Activated T-helper 9 cell treated with anti-CD3 and anti-CD28 coated beads, Interleukin-2, amount 50 U/mL, for 16 hours (primary cell): Measurements from ENCODE around the gene OR2F2.

ENCODE experiments used
- DNase-seq: peaks from one replicate; pipeline ENCODE4 v3.0.0-alpha.2; 2020; ENCODE audit warnings: low read depth

OR2F2 gene

DNA sequence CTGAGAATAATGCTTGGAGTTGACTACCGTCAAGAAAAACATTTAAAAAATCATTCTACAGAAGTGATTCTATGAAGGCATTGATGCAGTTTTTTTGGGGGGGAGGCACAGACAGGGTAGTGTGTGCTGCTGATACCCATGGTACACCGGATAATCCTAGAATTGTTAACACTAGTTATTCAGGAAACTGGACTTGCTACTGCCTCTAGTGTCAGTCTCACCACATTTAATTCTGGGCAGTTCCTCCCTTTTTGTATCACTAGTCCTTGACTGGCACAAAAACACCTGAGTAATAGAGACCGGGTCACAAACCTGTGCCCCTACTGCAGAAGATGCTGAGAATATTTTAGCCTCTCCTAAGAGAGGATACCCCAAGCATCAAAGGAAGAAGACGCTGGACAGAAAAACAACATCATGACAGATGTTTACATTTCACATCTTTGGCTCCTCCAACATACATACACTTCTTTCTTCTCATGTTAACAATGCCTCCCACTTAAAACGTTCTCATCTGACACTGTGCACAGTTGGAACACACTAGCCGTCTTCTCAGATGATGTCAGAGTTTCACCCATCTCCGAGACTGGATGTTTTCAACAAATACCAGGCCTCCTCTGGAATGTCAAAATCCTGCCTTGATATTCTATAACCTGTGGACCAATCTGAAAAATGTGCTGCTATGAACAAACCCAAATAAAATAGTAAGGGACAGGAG, 19.9 kb upstream of the OR2F2 start:
- DNase-seq, result no peak

DNA sequence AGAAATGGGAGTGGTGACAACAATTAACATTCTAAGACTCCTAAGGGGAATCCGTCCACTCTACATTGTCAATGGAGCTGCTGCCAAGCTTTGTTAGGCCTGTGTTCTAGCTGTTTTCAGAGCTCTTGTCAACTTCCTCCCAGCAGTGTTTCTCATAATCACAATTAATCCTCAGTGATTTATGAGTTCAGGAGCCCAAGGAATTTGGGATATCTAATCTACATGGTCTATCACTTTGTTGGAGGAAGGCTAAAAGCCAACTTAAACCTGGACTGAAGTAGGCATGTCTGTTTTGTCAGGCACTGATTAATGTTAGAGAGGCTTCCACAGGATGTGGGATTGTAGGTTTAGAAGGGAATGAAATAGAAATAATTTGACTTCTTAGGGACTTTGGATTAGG, 10.2 kb upstream of the OR2F2 start:
- no peak for DNase-seq

DNA sequence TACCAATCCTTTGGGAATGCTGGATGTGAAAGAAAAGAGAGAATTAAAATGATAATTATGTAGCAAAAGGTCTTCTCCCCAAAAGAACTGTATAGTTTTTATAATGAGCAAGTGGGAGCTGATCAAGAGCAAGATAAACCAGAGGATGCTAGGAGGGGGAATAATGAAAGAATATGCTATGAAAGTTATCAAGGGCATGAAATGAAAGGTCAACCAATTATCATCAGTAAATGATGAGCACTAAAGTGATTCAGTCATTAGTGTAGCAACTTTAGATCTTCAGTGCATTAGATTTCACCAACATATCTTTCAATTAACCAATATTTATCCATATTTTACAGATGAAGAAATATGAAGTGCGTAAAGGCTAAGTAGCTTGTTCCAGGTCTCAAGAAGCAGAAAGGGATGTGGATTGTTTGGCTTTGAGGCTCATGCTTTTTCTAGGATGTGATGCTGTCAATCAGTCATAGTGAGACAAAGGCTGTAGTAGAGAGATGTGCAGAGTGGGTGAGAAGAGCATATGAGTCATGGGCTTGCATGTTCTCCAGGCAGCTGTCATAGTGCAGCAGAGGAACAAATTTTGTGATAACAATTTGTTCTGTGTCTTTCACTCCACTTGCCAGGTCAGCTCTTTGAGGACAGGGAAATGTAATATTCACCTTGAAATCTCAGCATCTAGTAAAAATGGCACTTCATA, 5.7 kb upstream of the OR2F2 start:
- DNase-seq, result no peak

DNA sequence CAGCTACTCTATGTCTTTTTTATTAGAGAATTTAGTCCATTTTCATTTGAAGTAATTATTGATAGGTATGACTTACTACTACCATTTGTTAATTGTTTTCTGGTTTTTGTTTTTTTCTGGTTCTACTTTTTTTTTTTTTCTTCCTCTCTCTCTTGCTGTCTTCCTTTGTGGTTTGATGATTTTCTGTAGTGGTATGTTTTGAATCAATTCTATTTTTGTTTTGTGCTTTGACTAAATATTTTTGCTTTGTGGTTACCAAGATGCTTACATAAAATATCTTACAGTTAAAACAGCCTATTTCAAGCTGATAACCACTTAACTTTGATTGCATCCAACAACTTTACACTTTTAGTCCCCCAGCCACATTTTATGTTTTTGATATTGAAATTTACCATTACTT, 3.3 kb upstream of the OR2F2 start:
- no peak for DNase-seq

DNA sequence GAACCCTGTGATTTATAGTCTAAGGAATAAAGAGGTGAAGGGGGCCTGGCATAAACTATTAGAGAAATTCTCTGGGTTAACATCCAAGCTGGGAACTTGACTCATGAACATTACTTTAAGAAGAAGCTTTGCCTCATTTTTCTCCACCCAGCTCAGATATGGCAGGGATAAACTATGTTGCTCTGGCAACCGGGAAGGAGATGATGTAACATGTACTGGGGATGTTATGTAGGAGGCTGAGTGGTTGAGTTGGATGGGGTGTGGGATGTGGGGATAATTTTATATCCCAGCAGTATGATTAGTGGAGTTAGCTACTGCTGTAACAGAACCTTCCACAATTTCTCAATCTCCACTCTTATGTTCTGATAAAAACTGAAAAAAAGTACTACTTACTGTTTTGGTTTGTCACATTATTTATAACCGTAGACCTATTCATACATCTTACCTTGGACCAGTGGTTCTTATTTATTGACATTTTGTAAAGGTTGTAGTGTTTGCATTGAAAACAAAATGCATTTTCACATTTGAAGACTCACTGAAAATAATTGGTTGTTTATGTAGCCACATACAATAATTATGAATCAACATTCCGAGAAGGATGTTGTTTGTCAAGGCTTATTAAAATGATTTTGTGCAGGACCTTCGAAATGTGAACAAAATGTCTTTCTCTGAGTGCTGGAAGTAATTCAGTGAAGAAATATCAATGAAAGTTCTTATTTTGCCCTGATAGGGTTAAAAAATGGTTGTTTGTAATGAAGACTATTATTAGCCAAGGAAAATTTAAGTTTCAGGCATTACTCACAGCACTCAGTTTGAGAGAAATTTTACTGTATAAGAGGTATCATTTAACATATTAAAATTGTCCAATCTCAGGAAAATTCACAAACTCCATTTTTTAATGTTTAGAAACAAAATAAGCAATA, 1.3 kb downstream of the OR2F2 start:
- DNase-seq, result no peak

DNA sequence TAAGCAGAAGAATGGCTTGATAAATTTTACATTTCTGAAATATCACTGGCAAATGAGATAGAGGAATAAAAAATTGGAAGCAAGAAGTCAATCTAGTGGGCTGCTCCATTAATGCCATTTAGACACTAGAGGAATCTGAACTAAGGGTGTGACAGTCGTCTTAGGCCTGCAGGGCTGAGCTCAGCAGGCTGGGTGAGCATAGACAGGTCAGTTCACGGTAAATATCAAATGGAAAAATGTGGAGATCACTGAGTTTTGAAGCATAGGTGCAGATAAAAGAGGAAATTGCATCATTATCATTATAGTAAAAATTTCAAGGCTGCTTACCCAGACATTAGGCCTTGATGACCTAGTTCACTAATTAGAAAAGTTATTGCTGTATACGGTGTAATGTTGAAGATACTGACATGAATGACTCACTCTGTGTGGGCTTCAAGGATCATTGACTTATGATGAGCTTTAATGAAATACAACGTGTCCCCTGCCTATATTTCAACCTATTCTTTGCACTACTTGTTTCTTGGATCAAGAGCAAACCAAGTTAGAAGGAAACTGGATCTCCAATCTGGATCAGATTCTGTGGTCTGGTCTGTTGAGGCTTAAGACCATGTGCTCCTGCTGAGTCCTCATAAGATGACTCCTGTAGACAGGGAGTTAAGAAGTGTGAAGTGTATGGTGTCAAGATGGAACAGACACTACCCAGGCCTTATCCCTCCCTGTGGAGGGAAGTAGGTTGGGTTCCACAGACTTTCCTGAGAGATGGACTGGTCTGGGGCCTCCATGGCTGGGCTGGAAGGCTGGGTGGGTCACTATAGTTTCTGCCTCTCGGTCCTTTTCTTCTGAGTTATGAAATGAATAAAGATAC, 3.6 kb downstream of the OR2F2 start:
- DNase-seq, result no peak

DNA sequence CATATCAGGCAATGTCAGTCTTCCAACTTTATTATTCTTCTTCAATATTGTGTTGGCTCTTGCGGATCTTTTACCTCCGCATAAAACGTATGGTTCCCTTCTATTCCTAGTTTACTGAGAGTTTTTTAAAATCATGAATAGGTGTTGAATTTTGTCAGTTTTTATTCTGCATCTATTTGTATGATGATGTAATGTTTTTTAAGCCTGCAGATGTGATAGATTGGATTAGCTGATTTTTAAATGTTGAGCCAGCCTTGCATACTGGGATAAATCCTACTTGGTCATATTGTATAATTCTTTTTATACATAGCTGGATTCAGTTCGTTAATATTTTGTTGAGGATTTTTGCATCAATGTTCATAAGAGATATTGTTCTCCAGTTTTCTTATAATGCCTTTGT, 10.4 kb downstream of the OR2F2 start:
- no peak for DNase-seq

DNA sequence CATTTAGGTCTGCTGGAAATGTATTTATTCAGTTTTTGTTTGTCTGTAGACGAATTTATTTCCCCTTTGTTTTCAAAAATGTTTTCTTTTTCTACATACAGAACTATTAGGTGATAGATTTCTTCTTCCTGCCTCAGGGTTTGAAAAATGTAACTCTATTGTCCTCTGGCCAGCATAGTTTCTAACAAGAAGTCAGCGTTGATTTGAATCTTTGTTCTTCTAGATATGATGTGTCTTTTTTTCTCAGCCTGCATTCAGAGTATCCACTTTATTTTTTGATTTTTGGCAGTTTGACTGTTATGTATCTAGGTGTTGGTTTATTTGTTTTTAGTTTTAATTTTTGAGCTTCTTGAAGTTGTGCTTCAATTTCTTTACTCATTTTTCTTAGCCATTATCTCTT, 12.1 kb downstream of the OR2F2 start:
- no peak for DNase-seq

DNA sequence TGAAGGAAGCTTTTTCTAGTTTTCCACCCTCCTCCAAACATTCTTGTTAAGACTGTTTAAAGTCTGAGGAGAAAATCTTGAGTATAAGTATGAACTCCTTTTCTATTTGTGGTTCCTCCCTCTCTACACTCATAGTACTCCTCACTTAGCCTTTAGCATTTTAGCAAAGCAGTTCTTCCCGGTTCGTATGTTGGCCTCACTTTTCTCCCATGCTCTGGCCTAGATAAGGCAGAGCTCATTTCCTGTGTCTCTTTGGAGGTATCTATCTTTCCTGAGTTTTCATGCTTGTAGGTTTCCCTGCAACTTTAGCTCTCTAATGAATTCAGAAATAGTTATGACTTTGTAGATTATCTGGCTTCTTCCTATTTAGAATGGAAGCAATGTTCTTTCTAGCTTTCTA, 13.7 kb downstream of the OR2F2 start:
- no peak for DNase-seq

DNA sequence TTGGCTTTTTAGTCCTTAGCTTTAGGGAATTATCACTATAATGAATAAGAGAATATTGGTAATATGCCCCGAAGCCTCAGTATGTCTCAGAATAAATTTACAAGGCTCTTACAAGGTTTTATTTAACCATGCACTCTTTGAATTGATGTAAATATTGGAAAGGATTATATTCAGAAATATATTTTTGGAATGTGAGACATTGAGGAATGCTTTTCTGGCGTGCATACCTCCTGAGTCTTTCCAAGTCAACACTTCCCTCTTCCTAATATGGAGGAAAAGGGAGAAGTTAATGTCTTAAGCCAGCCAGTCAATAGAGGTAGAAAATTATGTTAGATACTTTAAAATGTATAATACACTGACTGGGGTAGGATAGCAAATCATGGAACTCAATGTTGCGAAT, 18.4 kb downstream of the OR2F2 start:
- DNase-seq, result no peak

DNA sequence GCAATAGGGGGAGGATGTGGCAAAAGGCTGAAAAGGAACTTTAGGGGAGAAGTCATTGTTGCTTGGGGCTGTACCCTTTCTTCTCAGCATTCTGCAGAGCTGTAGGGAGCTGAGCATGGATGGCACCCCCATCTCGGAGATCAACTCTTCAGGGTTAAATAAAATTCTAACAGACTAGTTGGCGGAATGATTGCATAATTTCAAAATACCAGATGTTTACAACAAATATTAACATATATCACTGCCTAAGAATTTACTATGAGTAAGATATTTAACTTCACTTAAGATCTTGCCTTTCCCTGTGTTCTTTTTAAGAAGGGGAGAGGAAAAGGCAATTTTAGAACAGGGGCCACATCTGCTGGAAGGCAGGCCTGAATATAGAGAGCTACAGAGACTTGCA, 19.1 kb downstream of the OR2F2 start:
- DNase-seq, result no peak

DNA sequence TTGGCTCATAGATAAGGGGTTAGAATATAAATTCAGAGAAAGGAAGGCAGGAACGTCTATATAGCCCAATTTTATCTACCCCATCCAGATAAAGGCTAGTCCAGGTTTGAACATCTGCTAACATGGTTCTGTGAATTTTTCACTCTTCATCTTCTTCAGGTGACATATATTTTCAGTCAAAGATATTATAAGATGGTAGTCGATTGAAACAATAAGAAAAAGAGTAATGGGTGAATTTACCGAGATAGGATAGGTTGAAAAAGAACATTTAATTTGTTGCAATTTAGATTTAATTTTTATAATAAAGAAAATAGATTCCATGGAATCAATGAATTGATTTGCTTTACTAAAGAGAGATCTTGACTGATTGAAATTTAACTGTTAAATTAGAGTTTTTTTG, 19.5 kb downstream of the OR2F2 start, which contains the start of gene OR2F1:
TSS of gene OR2F1 (plus strand) at position 301 of the 400 bp plus-strand sequence. CDS start 5,127 bp downstream, outside the sequence.
- DNase-seq, result no peak

DNA sequence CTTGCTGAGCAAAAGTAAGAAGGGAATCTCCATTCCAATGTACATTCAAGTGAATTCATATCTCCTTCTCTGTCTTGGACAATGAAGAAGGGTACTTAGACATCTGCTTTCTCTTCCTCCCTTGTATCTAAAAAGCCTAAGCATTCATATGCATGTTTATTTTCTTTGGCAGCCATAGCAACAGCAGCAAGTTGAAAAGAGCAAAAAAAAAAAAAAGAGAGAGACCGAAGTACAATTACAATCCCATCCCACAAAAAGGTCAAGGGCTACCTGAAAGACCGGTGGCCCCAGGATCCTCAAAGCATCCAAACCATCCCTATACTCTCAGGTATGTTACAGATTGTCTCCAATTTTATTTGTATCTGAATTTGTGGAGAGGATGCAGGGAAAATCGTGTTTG, 23.7 kb downstream of the OR2F2 start:
- no peak for DNase-seq

DNA sequence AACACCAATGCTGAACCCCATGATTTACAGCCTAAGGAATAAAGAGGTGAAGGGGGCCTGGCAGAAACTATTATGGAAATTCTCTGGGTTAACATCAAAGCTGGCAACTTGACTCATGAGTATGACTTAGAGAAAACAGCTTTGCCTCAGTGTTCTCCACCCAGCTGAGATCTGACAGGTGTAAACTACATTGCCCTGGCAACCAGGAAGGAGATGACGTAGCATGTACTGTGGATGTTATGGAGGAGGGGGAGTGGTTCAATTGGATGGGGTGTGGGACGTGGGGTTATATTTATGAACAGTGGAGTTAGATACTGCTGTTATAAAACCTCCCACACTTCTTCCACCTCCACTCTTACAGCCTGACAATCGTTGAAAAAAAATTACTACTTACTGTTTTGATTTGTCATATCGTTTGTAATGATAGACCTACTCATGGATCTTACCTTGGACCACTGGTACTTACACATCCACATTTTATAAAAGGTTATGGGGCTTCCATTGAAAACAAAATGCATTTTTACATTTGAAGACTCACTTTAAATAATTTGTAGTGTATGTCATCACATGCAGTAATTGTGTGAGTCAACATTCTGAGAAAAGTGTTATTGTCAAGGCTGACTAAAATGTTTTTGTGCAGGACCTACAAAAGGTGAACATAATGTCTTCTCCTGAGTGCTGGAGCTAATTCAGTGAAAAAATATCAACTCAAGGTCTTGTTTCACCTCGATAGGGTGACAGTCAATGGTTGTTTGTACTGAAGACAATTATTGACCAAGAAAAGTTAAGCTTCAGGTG, 26.0 kb downstream of the OR2F2 start:
- DNase-seq, result no peak

DNA sequence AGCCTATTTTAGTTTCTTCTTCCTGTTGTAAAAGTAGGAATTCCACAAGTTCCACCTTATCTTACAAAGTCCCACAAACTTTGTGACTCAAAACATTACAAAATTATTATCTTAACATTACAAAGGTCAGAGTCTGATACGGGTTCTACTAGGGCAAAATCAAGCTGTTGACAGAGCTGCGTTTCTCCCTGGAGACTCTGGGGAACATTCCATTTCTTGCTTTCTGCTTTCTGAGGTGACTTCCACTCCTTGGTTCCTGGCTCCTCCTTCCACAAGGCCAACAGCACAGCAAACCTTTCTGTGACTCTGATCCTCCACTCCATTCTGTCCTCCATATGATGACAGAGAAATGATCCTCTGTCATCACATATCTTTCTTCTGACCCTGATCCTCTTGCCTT, 30.2 kb downstream of the OR2F2 start:
- DNase-seq, result no peak

DNA sequence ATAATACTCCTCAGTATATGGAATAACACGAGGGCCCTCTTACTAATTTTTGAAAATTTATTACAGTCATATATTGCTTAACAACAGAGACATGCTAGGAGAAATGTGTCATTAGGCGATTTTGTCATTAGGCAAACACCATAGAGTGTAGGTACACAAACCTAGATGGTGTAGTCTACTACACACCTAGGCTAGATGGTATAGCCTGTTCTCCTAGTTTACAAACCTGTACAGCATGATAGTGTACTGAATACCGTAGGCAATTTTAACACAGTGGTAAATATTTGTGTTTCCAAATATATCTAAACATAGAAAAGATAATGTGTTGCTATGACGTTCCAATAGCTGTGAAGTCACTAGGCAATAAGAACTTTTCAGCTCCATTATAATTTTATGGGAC, 32.4 kb downstream of the OR2F2 start:
- DNase-seq, result no peak

DNA sequence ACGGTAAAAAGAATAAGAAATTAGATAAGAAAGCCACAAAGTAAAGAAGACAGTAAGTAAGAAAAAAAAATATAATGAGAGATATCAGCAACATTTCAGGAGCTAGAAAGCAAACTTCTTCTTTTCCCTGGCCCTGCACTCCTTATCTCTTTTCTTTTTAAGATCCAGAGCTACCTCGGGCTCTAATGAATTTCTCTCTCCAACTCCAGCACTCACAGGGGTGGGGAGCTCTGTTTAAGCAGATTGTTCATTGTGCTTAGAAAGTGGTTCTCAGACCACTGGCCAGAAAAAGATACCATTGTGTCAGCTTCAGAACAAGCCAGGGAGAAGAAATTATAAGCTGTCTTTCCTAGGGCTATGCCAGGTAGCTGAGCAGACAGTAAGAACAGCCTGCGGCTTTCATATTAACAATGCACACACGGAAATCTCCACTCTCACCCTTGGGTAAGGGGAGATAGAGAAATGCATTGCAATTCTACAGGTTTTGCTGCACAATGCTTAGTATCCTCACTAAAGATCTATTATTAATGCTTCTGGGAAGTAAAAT, 38.9 kb downstream of the OR2F2 start:
- no peak for DNase-seq

DNA sequence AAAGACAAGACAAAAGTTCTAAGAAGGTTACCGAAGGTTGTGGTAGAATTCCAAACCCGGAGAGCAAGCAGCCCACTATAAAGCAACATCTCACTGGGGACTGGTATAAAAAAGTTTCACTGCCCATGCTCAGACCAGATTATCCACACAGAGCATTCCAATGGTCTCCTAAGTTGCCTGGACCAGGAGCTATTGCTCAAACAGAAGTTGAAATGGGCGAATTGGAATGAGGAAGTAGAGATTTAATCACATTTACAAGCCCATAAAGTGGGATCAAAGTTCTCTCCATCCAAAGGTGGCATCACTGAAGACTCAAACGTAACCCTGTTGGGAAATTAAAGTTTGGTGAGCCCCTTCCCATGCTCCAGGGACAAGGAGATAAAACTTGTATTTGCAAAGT, 39.4 kb downstream of the OR2F2 start:
- DNase-seq, result no peak

DNA sequence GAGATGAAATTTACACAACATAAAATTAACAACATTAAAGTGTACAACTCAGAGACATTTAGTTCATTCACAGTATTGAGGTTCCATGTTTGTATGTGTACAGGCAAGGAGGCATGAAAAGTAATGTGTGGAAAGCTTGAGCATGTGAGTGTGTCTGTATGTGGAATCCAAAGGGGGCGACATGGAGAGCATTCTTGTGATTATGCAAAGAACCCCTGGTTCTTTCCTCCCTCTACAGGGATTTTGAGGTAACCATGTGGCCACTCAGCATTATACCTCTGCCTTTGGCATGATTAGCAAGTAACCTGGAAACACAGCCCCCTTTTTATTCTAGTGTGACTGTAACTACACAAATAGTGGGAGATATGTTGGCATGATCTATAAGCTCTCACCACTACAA, 40.6 kb downstream of the OR2F2 start:
- DNase-seq, result no peak

DNA sequence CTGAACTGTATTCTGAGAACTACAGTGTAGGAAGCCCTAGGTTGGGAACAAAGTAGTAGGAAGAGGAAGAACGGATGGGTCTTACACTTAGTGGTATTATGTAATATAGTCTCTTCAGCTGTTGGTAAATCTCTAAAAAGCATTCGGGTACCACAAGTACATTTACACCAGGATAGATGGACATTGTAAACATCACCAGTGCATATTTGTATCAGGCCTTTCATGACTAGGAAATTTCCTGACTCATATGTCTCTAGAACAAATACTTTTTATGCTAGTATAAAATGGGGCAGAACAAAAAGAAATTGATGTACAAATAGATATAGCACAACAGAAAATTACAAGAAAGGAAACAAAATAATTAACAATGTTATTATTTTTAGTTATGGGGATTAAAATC, 43.6 kb downstream of the OR2F2 start:
- no peak for DNase-seq

DNA sequence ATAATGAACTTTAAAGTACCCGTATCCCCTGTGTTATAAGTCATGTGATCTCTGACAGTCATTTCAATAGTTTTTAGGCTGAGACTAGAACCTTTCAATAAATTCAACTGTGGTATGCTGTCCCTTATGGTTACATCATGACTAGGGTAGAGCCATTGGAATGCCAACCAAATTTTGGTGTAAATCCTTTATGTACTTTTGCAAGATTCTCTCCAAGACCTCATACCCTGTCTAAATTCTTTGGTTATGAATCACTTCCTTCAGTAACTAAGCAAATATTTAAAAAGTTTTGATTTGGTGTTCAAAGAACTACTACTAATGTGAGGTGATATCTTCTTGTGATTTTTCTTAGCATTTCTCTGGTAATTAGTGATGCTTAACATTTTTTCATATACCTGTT, 44.3 kb downstream of the OR2F2 start:
- DNase-seq, result no peak
